A673 (cell line): Measurements from ENCODE around the gene RNF19B.

ENCODE experiments used
- CTCF ChIP-seq: fragments of 300-800, 200-600 bp; sonication (generic); conservative IDR thresholded peaks from 2 replicates; pipeline ENCODE4 v1.5.1; 2017; ENCODE audit warnings: low read depth, mild to moderate bottlenecking, antibody characterized with exemption, low read length, moderate library complexity, mixed read lengths
- EZH2 ChIP-seq: fragments of 200-600 bp; sonication (generic); IDR thresholded peaks from 2 replicates; pipeline ENCODE4 v1.6.1; 2017; ENCODE audit warnings: borderline replicate concordance, low read depth, mild to moderate bottlenecking, mixed read lengths, antibody characterized with exemption, low read length; ENCODE audit not compliant: poor library complexity, severe bottlenecking

GRCh38 chr1:32949519-32949918, 15.1 kb downstream of the RNF19B start:
- no peak for TF ChIP-seq CTCF
- TF ChIP-seq EZH2: no peak
